Karpas-422 (cell line): ENCODE results near the gene BICDL1. TPM values are rescaled to one million over a fixed set of nuclear protein-coding genes. Genes with fewer than 3 reads are reported as not detected.

Experiments
- DNase-seq: peaks from one replicate; pipeline ENCODE4 v3.0.0-alpha.2; 2015
- H2AFZ ChIP-seq: fragments of 200-600 bp; sonication (generic); 2 replicates; pipeline ENCODE4 v1.6.1; 2014; ENCODE audit warnings: antibody characterized with exemption, low read length, mixed read lengths
- H3K27ac ChIP-seq: fragments of 200-600 bp; sonication (generic); 2 replicates; pipeline ENCODE4 v1.5.1; 2014; ENCODE audit warnings: mild to moderate bottlenecking, low read length, moderate library complexity
- H3K27me3 ChIP-seq: fragments of 200-600 bp; sonication (generic); 2 replicates; pipeline ENCODE4 v1.6.1; 2014; ENCODE audit warnings: low read length, mixed read lengths
- H3K36me3 ChIP-seq: fragments of 200-600 bp; sonication (generic); 2 replicates; pipeline ENCODE4 v1.6.1; 2014; ENCODE audit warnings: low read length, mixed read lengths; ENCODE audit not compliant: insufficient read depth
- H3K4me1 ChIP-seq: fragments of 200-600 bp; sonication (generic); 2 replicates; pipeline ENCODE4 v1.6.1; 2014; ENCODE audit warnings: mild to moderate bottlenecking, low read length, mixed read lengths
- H3K4me2 ChIP-seq: fragments of 200-600 bp; sonication (generic); 2 replicates; pipeline ENCODE4 v1.6.1; 2014; ENCODE audit warnings: low read length, low read depth, mild to moderate bottlenecking; ENCODE audit not compliant: poor library complexity, severe bottlenecking
- H3K4me3 ChIP-seq: fragments of 200-600 bp; sonication (generic); 2 replicates; pipeline ENCODE4 v1.5.1; 2014; ENCODE audit warnings: mild to moderate bottlenecking, antibody characterized with exemption, low read length, mixed read lengths
- H3K79me2 ChIP-seq: fragments of 200-600 bp; sonication (generic); 2 replicates; pipeline ENCODE4 v1.6.1; 2014; ENCODE audit warnings: mild to moderate bottlenecking, low read length, mixed read lengths
- H3K9ac ChIP-seq: fragments of 200-600 bp; sonication (generic); 2 replicates; pipeline ENCODE4 v1.6.0; 2014; ENCODE audit warnings: low read length
- H3K9me2 ChIP-seq: fragments of 200-600 bp; sonication (generic), shearing (Covaris generic); replicated peaks from 2 replicates; pipeline ENCODE4 v1.6.0; 2014; ENCODE audit warnings: mild to moderate bottlenecking, low read length, moderate library complexity; ENCODE audit not compliant: insufficient read depth
- H3K9me3 ChIP-seq: fragments of 300-700, 200-600 bp; sonication (generic); 2 replicates; pipeline ENCODE4 v1.6.1; 2014; ENCODE audit warnings: low read length, mixed read lengths
- H4K20me1 ChIP-seq: fragments of 200-600 bp; sonication (generic); 2 replicates; pipeline ENCODE4 v1.6.1; 2014; ENCODE audit warnings: mild to moderate bottlenecking, antibody characterized with exemption, low read length, low read depth; ENCODE audit not compliant: insufficient read depth
- total RNA-seq: library from RNA; depleted of rRNA; stranded (reverse); fragments of >200 nt; shearing (Covaris generic); gene quantifications from 2 replicates; pipeline ENCODE4 v1.2.3, GENCODE V29; 2014; ENCODE audit warnings: low replicate concordance

The BICDL1 gene
- total RNA-seq, 1 experiment from 2014 or later: 28.5 TPM

GRCh38 chr12:120061575-120062214 is 72.7 kb downstream of the BICDL1 start:
- H3K9me2 ChIP-seq: no peaks in the 10 kb centered on the region
- H3K79me2 ChIP-seq: peaks cover 1% of the 10 kb centered on the region
- H3K27ac ChIP-seq: no peak overlapping the region
- no peak for DNase-seq
- H3K9ac ChIP-seq: no peak overlapping the region
- H4K20me1 ChIP-seq: no peaks in the 10 kb centered on the region
- no peak overlapping the region for H3K4me3 ChIP-seq
- H3K27me3 ChIP-seq: no peaks in the 10 kb centered on the region
- peaks cover 4% of the 10 kb centered on the region; the same call in 1 of the 2 replicates for H3K36me3 ChIP-seq
- H2AFZ ChIP-seq: no peak overlapping the region
- peaks cover 7% of the 10 kb centered on the region for H3K4me1 ChIP-seq
- no peak overlapping the region for H3K4me2 ChIP-seq
- no peaks in the 10 kb centered on the region for H3K9me3 ChIP-seq

DNA sequence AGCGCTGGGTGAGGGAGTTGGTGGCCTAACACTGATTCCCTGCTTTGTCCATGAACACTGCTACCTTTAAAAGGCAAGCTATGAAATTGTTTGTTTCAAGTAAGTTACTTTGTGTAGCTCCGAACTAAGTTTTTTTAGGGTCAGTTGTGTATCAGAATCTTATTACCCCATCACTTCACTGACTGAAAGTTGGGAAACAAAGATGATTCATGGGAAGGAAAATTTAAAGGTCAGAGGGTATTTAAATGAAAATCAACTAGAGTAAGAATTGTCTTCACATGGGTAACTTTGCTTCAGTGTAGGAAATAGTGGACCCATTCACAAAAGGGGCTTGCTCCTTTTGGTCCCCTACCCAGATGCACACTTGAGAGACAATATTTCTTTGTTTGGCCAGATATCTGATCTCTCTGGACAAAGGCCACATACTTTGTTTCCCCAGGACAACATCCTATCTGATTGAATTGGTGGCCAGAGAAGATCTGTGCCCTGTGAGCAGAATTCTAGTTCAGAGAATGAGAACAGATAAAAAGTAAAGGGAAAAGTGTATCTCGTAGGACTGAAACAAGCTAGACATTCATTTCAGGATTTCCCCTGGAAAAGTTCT is 74.0 kb downstream of the BICDL1 start:
- H4K20me1 ChIP-seq: no peaks in the 10 kb centered on the region
- H3K4me3 ChIP-seq: no peak overlapping the region
- peaks cover 4% of the 10 kb centered on the region; the same call in 1 of the 2 replicates for H3K36me3 ChIP-seq
- no peak for DNase-seq
- no peaks in the 10 kb centered on the region for H3K9me2 ChIP-seq
- no peak overlapping the region for H3K9ac ChIP-seq
- H3K4me2 ChIP-seq: no peak overlapping the region
- H3K9me3 ChIP-seq: no peaks in the 10 kb centered on the region
- H2AFZ ChIP-seq: no peak overlapping the region
- peaks cover 15% of the 10 kb centered on the region for H3K4me1 ChIP-seq
- H3K27ac ChIP-seq: no peak overlapping the region
- H3K27me3 ChIP-seq: no peaks in the 10 kb centered on the region
- H3K79me2 ChIP-seq: no peaks in the 10 kb centered on the region; the same call in 1 of the 2 replicates

DNA sequence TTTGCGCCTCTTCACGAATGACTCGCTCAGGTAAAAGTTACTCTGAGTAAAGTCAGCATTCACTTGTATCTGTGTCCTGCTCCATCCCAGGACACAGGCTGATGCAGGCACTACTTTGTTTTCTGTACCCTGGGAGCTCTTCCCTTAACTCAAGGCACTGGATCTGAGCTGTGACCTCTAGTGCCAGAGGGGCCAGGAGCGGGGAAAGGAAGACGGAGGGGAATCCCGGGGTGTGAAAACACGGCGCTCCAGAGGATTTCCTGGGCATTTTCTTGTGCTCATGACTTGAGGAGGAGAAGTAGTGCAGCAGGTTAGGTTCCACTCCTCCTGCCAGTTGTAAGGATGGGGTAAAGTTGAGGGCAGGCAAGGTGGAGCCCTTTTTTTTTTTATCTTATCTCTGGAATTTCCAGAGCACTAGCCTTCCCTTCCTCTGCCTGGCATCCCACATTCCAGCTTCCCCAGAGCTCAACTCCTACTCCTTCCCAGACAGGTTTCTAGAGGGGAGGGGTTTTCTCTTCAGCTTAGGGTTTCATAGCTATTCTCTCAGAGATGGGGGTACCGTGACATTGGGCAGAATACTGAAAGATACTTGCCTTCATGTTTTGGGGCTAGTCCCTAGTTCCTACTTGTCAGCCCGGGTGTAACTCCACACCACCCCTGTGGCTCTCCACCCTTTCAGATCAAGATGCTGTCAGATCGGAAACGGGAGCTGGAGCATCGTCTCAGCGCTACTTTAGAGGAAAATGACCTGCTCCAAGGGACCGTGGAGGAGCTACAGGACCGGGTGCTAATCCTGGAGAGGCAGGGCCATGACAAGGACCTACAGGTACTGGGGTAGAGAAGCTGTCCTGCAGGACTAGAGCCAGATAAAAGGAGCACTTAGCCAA is 75.3 kb downstream of the BICDL1 start:
- no peaks in the 10 kb centered on the region for H3K27me3 ChIP-seq
- H3K9ac ChIP-seq: no peak overlapping the region
- H3K79me2 ChIP-seq: no peaks in the 10 kb centered on the region; the same call in 1 of the 2 replicates
- H4K20me1 ChIP-seq: no peaks in the 10 kb centered on the region
- H3K9me3 ChIP-seq: no peaks in the 10 kb centered on the region
- H3K4me2 ChIP-seq: no peak overlapping the region
- no peak overlapping the region for H3K27ac ChIP-seq
- peaks cover 4% of the 10 kb centered on the region; the same call in 1 of the 2 replicates for H3K36me3 ChIP-seq
- no peak overlapping the region for H2AFZ ChIP-seq
- DNase-seq: no peak
- H3K4me3 ChIP-seq: no peak overlapping the region
- no peaks in the 10 kb centered on the region for H3K9me2 ChIP-seq
- peaks cover 15% of the 10 kb centered on the region for H3K4me1 ChIP-seq

DNA sequence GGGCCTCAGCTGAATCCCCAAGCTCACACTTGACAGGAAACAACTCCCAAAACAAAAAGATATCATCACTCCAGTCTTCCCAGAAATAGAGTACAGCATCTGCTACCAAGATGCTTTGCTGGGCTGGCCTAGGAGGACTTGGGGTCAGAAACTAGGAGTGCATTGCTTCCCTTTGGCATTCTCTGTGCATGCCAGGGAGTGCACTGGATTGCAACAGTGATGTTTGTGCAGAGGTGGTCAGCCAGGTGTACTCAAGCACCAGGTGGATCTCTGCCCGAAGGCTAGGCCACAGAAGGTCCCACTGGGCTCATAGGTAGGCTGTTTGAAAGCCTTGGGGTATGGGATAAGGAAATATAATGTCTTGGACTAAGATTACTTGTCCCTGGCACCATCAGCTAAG is 76.4 kb downstream of the BICDL1 start:
- Histone ChIP-seq H3K79me2 (no peaks in the 10 kb centered on the region; the same call in 1 of the 2 replicates), H3K9me2 (no peaks in the 10 kb centered on the region), H2AFZ (no peak overlapping the region), H3K9me3 (no peaks in the 10 kb centered on the region), H3K9ac (no peak overlapping the region), H3K4me3 (no peak overlapping the region), H3K4me2 (no peak overlapping the region), H3K27ac (no peak overlapping the region), H3K4me1 (peaks cover 15% of the 10 kb centered on the region), H3K27me3 (no peaks in the 10 kb centered on the region), H4K20me1 (no peaks in the 10 kb centered on the region), H3K36me3 (peaks cover 4% of the 10 kb centered on the region; the same call in 1 of the 2 replicates)
- no peak for DNase-seq

DNA sequence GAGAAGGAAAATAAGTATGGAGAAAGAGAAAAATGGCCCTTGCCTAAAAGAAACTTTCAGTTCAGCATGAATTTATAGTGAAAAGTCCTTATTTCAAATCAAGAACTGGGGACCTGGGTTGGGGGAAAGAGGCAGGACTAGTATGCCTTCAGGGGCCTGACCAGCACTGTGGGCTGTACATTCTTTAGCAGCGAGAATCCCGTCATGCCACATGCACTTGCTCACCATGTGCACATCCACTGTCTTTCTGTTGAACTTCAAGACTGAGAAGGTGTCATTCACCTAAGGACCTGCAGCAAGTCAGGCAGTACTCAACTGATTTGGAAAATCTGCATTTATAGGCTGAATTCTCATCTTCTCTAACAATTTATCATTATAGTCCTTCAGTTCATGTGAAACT is 77.3 kb downstream of the BICDL1 start:
- H3K9me3 ChIP-seq: no peaks in the 10 kb centered on the region
- H3K27me3 ChIP-seq: no peaks in the 10 kb centered on the region
- no peak overlapping the region for H2AFZ ChIP-seq
- H3K36me3 ChIP-seq: peaks cover 4% of the 10 kb centered on the region; the same call in 1 of the 2 replicates
- no peaks in the 10 kb centered on the region for H4K20me1 ChIP-seq
- 0 out of 2 replicates have a peak overlapping the region, but pooled peaks have one; percentile 21 for H3K27ac ChIP-seq
- no peak overlapping the region for H3K4me3 ChIP-seq
- no peak overlapping the region for H3K4me2 ChIP-seq
- peaks cover 15% of the 10 kb centered on the region for H3K4me1 ChIP-seq
- DNase-seq: no peak
- H3K9ac ChIP-seq: no peak overlapping the region
- H3K79me2 ChIP-seq: no peaks in the 10 kb centered on the region; the same call in 1 of the 2 replicates
- H3K9me2 ChIP-seq: no peaks in the 10 kb centered on the region

DNA sequence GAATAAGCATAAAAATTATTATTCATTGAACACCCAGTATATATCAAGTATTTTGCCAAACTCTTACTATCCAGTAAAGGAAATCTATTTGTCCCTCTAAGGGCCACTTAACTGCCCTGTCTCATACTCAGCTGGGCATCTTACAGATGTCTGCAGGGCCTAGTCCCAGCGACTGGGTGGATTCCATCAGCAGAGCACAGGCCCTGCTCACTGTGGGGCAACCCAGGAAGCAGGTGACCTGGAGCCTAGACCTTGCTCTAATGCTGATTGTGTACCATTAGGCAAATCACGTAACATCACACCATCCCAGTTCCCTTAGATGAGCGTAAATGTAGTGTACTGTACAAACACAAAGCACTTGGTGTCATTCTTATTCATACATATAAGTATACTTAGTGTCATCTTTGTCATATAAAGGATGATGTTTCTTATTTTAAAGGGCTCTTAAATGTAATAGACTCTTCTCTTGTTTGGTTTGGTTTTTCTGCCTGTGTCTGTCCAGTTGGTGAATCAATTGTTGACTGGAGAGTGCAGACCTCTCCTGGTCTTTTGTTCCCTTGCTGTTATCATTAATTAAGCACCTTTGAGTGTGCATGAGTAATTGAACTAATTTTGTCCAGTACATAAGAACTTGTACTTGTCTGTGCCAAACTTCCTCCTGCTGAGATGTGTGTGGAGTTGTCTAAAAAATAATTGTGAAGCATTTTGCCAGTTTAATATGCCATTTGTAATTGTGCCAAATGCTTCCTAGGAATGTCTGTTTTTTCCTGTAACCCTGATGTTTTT is 78.2 kb downstream of the BICDL1 start:
- H2AFZ ChIP-seq: no peak overlapping the region
- H3K4me3 ChIP-seq: no peak overlapping the region
- H4K20me1 ChIP-seq: no peaks in the 10 kb centered on the region
- no peaks in the 10 kb centered on the region for H3K9me3 ChIP-seq
- H3K4me1 ChIP-seq: peaks cover 15% of the 10 kb centered on the region
- no peak overlapping the region for H3K4me2 ChIP-seq
- peak overlapping the region; percentile 41 for H3K27ac ChIP-seq
- no peak for DNase-seq
- no peak overlapping the region for H3K9ac ChIP-seq
- H3K9me2 ChIP-seq: no peaks in the 10 kb centered on the region
- no peaks in the 10 kb centered on the region for H3K27me3 ChIP-seq
- H3K36me3 ChIP-seq: peaks cover 4% of the 10 kb centered on the region; the same call in 1 of the 2 replicates
- no peaks in the 10 kb centered on the region; the same call in 1 of the 2 replicates for H3K79me2 ChIP-seq

DNA sequence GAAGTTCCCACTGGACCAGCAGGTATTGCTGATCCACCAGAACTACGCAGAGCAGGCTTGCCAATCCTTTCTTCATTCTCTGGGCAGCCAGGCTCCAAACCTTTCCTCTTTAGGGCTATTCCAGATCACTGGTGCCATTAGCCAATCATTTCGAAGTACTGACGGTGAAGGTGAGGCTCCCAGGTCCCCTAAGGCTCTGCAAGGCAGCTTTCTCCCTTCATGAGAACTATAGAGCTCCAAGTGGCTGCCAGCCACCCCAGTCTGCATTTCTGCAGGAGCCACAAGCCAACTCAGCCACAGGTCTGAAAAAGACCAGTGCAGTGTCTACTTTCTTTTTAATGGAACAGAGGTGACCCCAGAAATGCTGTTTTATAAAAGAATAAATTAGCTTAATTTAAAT is 78.9 kb downstream of the BICDL1 start:
- Histone ChIP-seq H3K9me3 (no peaks in the 10 kb centered on the region), H3K9me2 (no peaks in the 10 kb centered on the region), H3K4me2 (no peak overlapping the region), H3K4me1 (peaks cover 15% of the 10 kb centered on the region), H4K20me1 (no peaks in the 10 kb centered on the region), H3K4me3 (no peak overlapping the region), H3K79me2 (no peaks in the 10 kb centered on the region; the same call in 1 of the 2 replicates), H3K27me3 (no peaks in the 10 kb centered on the region), H3K9ac (no peak overlapping the region), H3K27ac (peak overlapping the region; percentile 41; the same call in 1 of the 2 replicates), H2AFZ (no peak overlapping the region), H3K36me3 (peaks cover 4% of the 10 kb centered on the region; the same call in 1 of the 2 replicates)
- DNase-seq: no peak
